Neuronal stem cell (in vitro differentiated cells): ENCODE measurements around the gene TRMO.

Experiments used
- DNase-seq: peaks from one replicate; pipeline ENCODE4 v3.0.0-alpha.2; 2013; ENCODE audit warnings: low spot score
- H2AFZ ChIP-seq: one replicate; pipeline ENCODE4 v1.6.1; 2013; ENCODE audit warnings: mild to moderate bottlenecking, low read length, inconsistent platforms
- H2AK5ac ChIP-seq: 2 replicates; pipeline ENCODE4 v1.6.1; 2013; ENCODE audit warnings: low read depth, mild to moderate bottlenecking, inconsistent platforms, low read length, moderate library complexity, mixed read lengths
- H2BK120ac ChIP-seq: 2 replicates; pipeline ENCODE4 v1.6.1; 2013; ENCODE audit warnings: low read depth, mild to moderate bottlenecking, inconsistent platforms, low read length, moderate library complexity, mixed read lengths
- H2BK12ac ChIP-seq: one replicate; pipeline ENCODE4 v1.6.1; 2013; ENCODE audit warnings: low read length, inconsistent platforms
- H2BK15ac ChIP-seq: 2 replicates; pipeline ENCODE4 v1.6.1; 2013; ENCODE audit warnings: mild to moderate bottlenecking, low read length, inconsistent platforms, mixed read lengths
- H2BK5ac ChIP-seq: one replicate; pipeline ENCODE4 v1.6.1; 2013; ENCODE audit warnings: inconsistent platforms, mild to moderate bottlenecking, low read length, moderate library complexity
- H3K14ac ChIP-seq: one replicate; pipeline ENCODE4 v1.6.1; 2013; ENCODE audit warnings: low read length, inconsistent platforms
- H3K18ac ChIP-seq: 2 replicates; pipeline ENCODE4 v1.6.1; 2013; ENCODE audit warnings: low read length, inconsistent platforms
- H3K23ac ChIP-seq: 2 replicates; pipeline ENCODE4 v1.6.1; 2013; ENCODE audit warnings: low read depth, mild to moderate bottlenecking, mixed read lengths, low read length, inconsistent platforms; ENCODE audit not compliant: poor library complexity
- H3K27ac ChIP-seq: replicated peaks from 3 replicates; pipeline ENCODE4 v1.5.1; 2013; ENCODE audit warnings: low read length, inconsistent platforms
- H3K27me3 ChIP-seq, 3 experiments: 2 replicates each; pipeline ENCODE4 v1.6.1; 2013; ENCODE audit warnings: low read length in 3 of 3, mild to moderate bottlenecking in 2 of 3, inconsistent platforms in 1 of 3, low read depth in 1 of 3, mixed read lengths in 1 of 3, moderate library complexity in 1 of 3; ENCODE audit not compliant: control insufficient read depth in 3 of 3, insufficient read depth in 3 of 3
- H3K36me3 ChIP-seq, 2 donors: replicated peaks in 1 of 2; 2 replicates each; pipeline ENCODE4 v1.6.1; 2013; ENCODE audit warnings: low read length in 2 of 2; ENCODE audit not compliant: control insufficient read depth in 2 of 2, insufficient read depth in 2 of 2
- H3K4ac ChIP-seq: 2 replicates; pipeline ENCODE4 v1.6.1; 2013; ENCODE audit warnings: inconsistent platforms, mild to moderate bottlenecking, low read length, moderate library complexity
- H3K4me1 ChIP-seq, 2 donors: 1 replicate in 1 of 2; 2 replicates in 1 of 2; pipeline ENCODE4 v1.6.1; 2013; ENCODE audit warnings: low read length in 2 of 2, low read depth in 1 of 2; ENCODE audit not compliant: control insufficient read depth in 2 of 2, insufficient read depth in 1 of 2
- H3K4me2 ChIP-seq: one replicate; pipeline ENCODE4 v1.6.1; 2013; ENCODE audit warnings: mild to moderate bottlenecking, low read length, inconsistent platforms; ENCODE audit not compliant: insufficient read depth, poor library complexity, severe bottlenecking
- H3K4me3 ChIP-seq, 2 donors: 2 replicates each; pipeline ENCODE4 v1.5.1; 2013; ENCODE audit warnings: low read length in 2 of 2, mild to moderate bottlenecking in 2 of 2, inconsistent platforms in 1 of 2, moderate library complexity in 1 of 2
- H3K79me1 ChIP-seq: one replicate; pipeline ENCODE4 v1.6.1; 2013; ENCODE audit warnings: low read depth, mild to moderate bottlenecking, inconsistent platforms, low read length, moderate library complexity
- H3K9ac ChIP-seq: one replicate; pipeline ENCODE4 v1.6.1; 2013; ENCODE audit warnings: mild to moderate bottlenecking, low read depth, low read length, inconsistent platforms; ENCODE audit not compliant: poor library complexity
- H3K9me3 ChIP-seq, 2 donors: replicated peaks in 1 of 2; 2 replicates each; pipeline versions ENCODE3 to v1.6.1; 2013; ENCODE audit warnings: low read length in 2 of 2, mild to moderate bottlenecking in 2 of 2, inconsistent platforms in 1 of 2, low read depth in 1 of 2, mixed read lengths in 1 of 2, moderate library complexity in 1 of 2; ENCODE audit not compliant: control insufficient read depth in 2 of 2, insufficient read depth in 1 of 2
- H4K8ac ChIP-seq: one replicate; pipeline ENCODE4 v1.6.1; 2013; ENCODE audit warnings: low read depth, mild to moderate bottlenecking, inconsistent platforms, low read length, moderate library complexity
- H4K91ac ChIP-seq: one replicate; pipeline ENCODE4 v1.6.1; 2013; ENCODE audit warnings: low read length, low read depth, mild to moderate bottlenecking, inconsistent platforms; ENCODE audit not compliant: poor library complexity
- WGBS, 2 donors: extraction: QIAGEN DNeasy Blood & Tissue Kit; methylation state at CpG; one replicate each; pipeline ENCODE4 v1.1.7; 2013; ENCODE audit warnings: missing lambda C conversion rate in 2 of 2, mixed read lengths in 1 of 2; ENCODE audit not compliant: insufficient read length in 2 of 2, insufficient replicate concordance in 1 of 2; ENCODE audit errors: extremely low coverage in 2 of 2; 5-methylcytosine and 5-hydroxymethylcytosine counted together

TRMO gene

DNA sequence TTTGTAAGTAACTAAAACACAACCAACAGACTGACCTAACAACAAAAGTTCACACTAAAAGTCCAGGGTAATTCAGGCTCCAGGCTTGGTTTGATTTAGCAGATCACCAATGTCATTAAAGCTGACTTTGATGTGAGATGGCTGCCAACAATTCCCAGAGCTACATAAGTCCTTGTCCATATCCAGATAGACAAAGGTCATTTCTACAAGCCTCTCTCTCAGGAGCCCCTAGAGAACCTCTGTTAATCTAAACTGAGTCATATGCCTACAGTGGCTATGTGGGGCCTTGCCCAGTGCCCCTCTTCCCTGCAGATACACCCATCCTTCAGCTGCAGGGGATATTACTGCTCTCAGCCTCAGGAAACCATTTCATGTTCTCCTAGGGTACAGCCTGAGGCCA lies 42.6 kb upstream of the TRMO start:
- Histone ChIP-seq H4K8ac (no peak overlapping the region), H3K79me1 (no peaks in the 10 kb centered on the region), H3K27ac (no peak overlapping the region), H2AFZ (no peak overlapping the region), H3K4me3 (no peak overlapping the region), H2BK12ac (no peak overlapping the region), H3K4me2 (no peak overlapping the region), H4K91ac (no peak overlapping the region), H3K4me1 (no peaks in the 10 kb centered on the region), H3K23ac (no peak overlapping the region), H3K36me3 (no peaks in the 10 kb centered on the region), H3K9ac (no peak overlapping the region), H3K4ac (no peak overlapping the region), H2BK5ac (no peak overlapping the region), H2BK120ac (no peak overlapping the region), H3K27me3 (peaks cover 0 to 49% (median 0%) of the 10 kb centered on the region in 3 experiments), H3K18ac (no peak overlapping the region), H2BK15ac (no peak overlapping the region), H3K14ac (no peak overlapping the region), H3K9me3 (no peaks in the 10 kb centered on the region), H2AK5ac (no peak overlapping the region)
- DNase-seq: no peak

DNA sequence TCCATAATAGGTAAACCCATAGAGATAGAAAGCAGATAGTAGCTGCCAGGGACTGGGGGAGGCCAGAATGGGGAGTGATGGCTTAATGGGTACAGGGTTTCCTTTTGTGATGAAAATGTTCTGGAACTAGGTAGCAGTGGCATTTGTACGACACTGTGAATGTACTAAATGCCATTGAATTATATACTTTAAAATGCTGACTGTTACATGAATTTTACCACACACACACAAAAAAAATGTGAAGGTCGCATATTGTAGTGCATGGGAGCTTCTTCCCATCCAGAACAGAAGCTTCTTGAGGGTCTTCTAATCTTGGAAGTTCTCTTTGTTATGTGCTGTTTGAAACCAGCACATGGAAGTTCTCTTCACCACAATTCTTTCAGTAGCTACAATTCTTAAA lies 40.9 kb upstream of the TRMO start:
- Histone ChIP-seq H2BK5ac (no peak overlapping the region), H2AFZ (no peak overlapping the region), H3K79me1 (no peaks in the 10 kb centered on the region), H3K9ac (no peak overlapping the region), H3K4ac (no peak overlapping the region), H4K8ac (no peak overlapping the region), H4K91ac (no peak overlapping the region), H3K4me1 (no peaks in the 10 kb centered on the region), H3K18ac (no peak overlapping the region), H3K36me3 (no peaks in the 10 kb centered on the region), H2BK12ac (no peak overlapping the region), H2AK5ac (no peak overlapping the region), H3K9me3 (no peaks in the 10 kb centered on the region), H2BK120ac (no peak overlapping the region), H3K4me3 (no peak overlapping the region), H3K27me3 (peaks cover 0 to 56% (median 1%) of the 10 kb centered on the region in 3 experiments), H3K27ac (no peak overlapping the region), H3K14ac (no peak overlapping the region), H3K23ac (no peak overlapping the region), H2BK15ac (no peak overlapping the region), H3K4me2 (no peak overlapping the region)
- no peak for DNase-seq
- WGBS, 2 donors: no CpG with 5 or more reads among the region's 2 CpGs

DNA sequence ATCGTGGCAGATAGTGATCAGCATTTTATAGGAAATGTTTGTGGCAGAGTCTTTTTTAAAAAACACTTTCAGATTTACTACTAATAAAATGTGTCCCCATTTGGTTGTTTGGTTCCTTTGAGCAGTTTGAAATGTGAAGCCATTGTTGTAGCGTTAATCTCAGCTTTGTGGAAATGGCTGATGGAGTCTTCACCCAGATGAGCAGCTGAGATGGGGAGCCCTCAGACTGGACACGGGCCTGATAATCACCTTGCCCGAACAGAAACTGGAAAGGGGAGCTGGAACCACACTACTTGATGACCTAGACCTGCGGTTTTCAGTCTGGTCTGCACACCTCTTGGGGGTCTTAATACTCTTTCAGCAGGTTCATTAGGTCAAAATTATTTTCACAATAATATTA lies 40.3 kb upstream of the TRMO start:
- H3K79me1 ChIP-seq: no peaks in the 10 kb centered on the region
- H3K4ac ChIP-seq: no peak overlapping the region
- H3K27ac ChIP-seq: no peak overlapping the region
- WGBS, 2 donors: no CpG with 5 or more reads among the region's 5 CpGs
- no peak overlapping the region for H4K91ac ChIP-seq
- H3K36me3 ChIP-seq: no peaks in the 10 kb centered on the region
- H3K9ac ChIP-seq: no peak overlapping the region
- no peak for DNase-seq
- no peak overlapping the region for H2BK12ac ChIP-seq
- no peak overlapping the region for H2AFZ ChIP-seq
- H3K18ac ChIP-seq: no peak overlapping the region
- peaks cover 0 to 56% (median 1%) of the 10 kb centered on the region in 3 experiments for H3K27me3 ChIP-seq
- no peak overlapping the region for H2AK5ac ChIP-seq
- no peak overlapping the region for H3K14ac ChIP-seq
- no peak overlapping the region for H3K23ac ChIP-seq
- no peak overlapping the region for H2BK15ac ChIP-seq
- no peak overlapping the region for H3K4me3 ChIP-seq
- no peak overlapping the region for H2BK120ac ChIP-seq
- H3K4me1 ChIP-seq: no peaks in the 10 kb centered on the region
- no peak overlapping the region for H3K4me2 ChIP-seq
- no peaks in the 10 kb centered on the region for H3K9me3 ChIP-seq
- H2BK5ac ChIP-seq: no peak overlapping the region
- H4K8ac ChIP-seq: no peak overlapping the region

DNA sequence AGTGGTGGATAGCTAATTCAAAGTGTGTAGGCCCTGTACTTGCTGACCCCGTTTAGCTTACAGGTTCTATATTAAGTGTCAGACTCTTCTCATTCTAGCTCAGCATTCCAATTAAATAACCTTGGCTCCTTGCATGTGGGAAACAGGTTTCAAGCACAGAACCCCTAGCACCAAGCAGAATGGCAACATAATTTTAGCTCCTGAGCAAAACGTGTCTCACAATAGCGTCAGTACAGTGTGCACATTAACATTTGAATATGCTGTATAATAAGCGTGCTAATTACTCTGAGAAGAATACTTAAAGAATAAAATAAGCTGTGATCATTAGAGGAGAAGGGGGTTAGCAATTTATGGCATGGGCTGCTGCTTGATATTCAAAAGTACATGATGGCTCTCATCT lies 39.8 kb upstream of the TRMO start:
- Histone ChIP-seq H3K4me3 (no peak overlapping the region), H3K36me3 (no peaks in the 10 kb centered on the region), H2AFZ (no peak overlapping the region), H2AK5ac (no peak overlapping the region), H3K27ac (no peak overlapping the region), H2BK15ac (no peak overlapping the region), H2BK120ac (no peak overlapping the region), H3K18ac (no peak overlapping the region), H3K9me3 (no peaks in the 10 kb centered on the region), H3K14ac (no peak overlapping the region), H4K91ac (no peak overlapping the region), H3K4me1 (no peaks in the 10 kb centered on the region), H4K8ac (no peak overlapping the region), H3K79me1 (no peaks in the 10 kb centered on the region), H3K27me3 (peaks cover 0 to 56% (median 1%) of the 10 kb centered on the region in 3 experiments), H2BK12ac (no peak overlapping the region), H3K4me2 (no peak overlapping the region), H3K23ac (no peak overlapping the region), H2BK5ac (no peak overlapping the region), H3K9ac (no peak overlapping the region), H3K4ac (no peak overlapping the region)
- DNase-seq: no peak
- WGBS, 2 donors: no CpG with 5 or more reads among the region's 4 CpGs
